Measurements from ENCODE around the gene RYR2. TPM values are rescaled to one million over a fixed set of nuclear protein-coding genes. Genes with fewer than 3 reads are reported as not detected.

Gene RYR2
- total and polyA plus RNA-seq, 5 experiments from 2014 or later: not detected

- Mint-ChIP-seq H3K4me1 (peaks cover 0 to 3% (median 1%) of the 10 kb centered on the region in 4 donors), H3K27me3 (peaks cover 0 to 19% (median 8%) of the 10 kb centered on the region in 5 donors), H3K27ac (no peak overlapping the region), H3K36me3 (no peaks in the 10 kb centered on the region), H3K9me3 (peaks cover 0 to 4% (median 0%) of the 10 kb centered on the region in 9 donors), H3K4me3 (no peak overlapping the region)
- POLR2A ChIA-PET: no interaction called here
- no peak for ATAC-seq
- no peak for DNase-seq
These were observed 820.0 kb downstream of the RYR2 start for GRCh38 chr1:237861944-237862343.

- Mint-ChIP-seq H3K4me1 (peaks cover 0 to 3% (median 1%) of the 10 kb centered on the region in 4 donors), H3K4me3 (no peak overlapping the region), H3K9me3 (peaks cover 0 to 2% (median 0%) of the 10 kb centered on the region in 9 donors), H3K27me3 (peaks cover 0 to 19% (median 8%) of the 10 kb centered on the region in 5 donors), H3K27ac (no peak overlapping the region), H3K36me3 (no peaks in the 10 kb centered on the region)
- ATAC-seq (no peak), DNase-seq (no peak)
- POLR2A ChIA-PET: no interaction called here
These were observed 821.2 kb downstream of the RYR2 start for GRCh38 chr1:237863234-237863633.

GRCh38 chr1:237864338-237865244, 822.6 kb downstream of the RYR2 start:
- POLR2A ChIA-PET: no interaction called here
- Mint-ChIP-seq H3K36me3 (no peaks in the 10 kb centered on the region), H3K27ac (no peak overlapping the region), H3K4me3 (peak overlapping the region in 2 of 10 donors; percentile 6 to 57), H3K4me1 (peaks cover 0 to 3% (median 1%) of the 10 kb centered on the region in 4 donors), H3K9me3 (peaks cover 0 to 4% (median 0%) of the 10 kb centered on the region in 9 donors), H3K27me3 (peaks cover 0 to 19% (median 8%) of the 10 kb centered on the region in 5 donors)
- ATAC-seq: no peak
- DNase-seq: peak in 1 of 10 donors; percentile 17

GRCh38 chr1:237867380-237867888, 825.5 kb downstream of the RYR2 start:
- Mint-ChIP-seq H3K36me3 (no peaks in the 10 kb centered on the region), H3K4me1 (peaks cover 0 to 3% (median 1%) of the 10 kb centered on the region in 4 donors), H3K27me3 (peaks cover 0 to 27% (median 9%) of the 10 kb centered on the region in 5 donors), H3K4me3 (no peak overlapping the region), H3K9me3 (peaks cover 0 to 15% (median 0%) of the 10 kb centered on the region in 9 donors), H3K27ac (no peak overlapping the region)
- POLR2A ChIA-PET: no interaction called here
- DNase-seq (no peak), ATAC-seq (no peak)

- ATAC-seq (no peak), DNase-seq (no peak)
- POLR2A ChIA-PET: no interaction called here
- peaks cover 0 to 16% (median 6%) of the 10 kb centered on the region in 5 donors for H3K27me3 Mint-ChIP-seq
- H3K27ac Mint-ChIP-seq: no peak overlapping the region
- H3K9me3 Mint-ChIP-seq: peaks cover 0 to 15% (median 0%) of the 10 kb centered on the region in 9 donors
- H3K4me3 Mint-ChIP-seq: no peak overlapping the region
- H3K4me1 Mint-ChIP-seq: peaks cover 0 to 3% (median 1%) of the 10 kb centered on the region in 4 donors
- no peaks in the 10 kb centered on the region for H3K36me3 Mint-ChIP-seq
These were observed 827.0 kb downstream of the RYR2 start for GRCh38 chr1:237868817-237869600.

GRCh38 chr1:237873487-237874211, 831.7 kb downstream of the RYR2 start:
- Mint-ChIP-seq H3K36me3 (no peaks in the 10 kb centered on the region), H3K27ac (no peak overlapping the region), H3K4me3 (no peak overlapping the region), H3K27me3 (peaks cover 0 to 12% (median 2%) of the 10 kb centered on the region in 5 donors), H3K9me3 (peaks cover 0 to 18% (median 2%) of the 10 kb centered on the region in 9 donors), H3K4me1 (no peaks in the 10 kb centered on the region)
- ATAC-seq (no peak), DNase-seq (no peak)
- POLR2A ChIA-PET: no interaction called here

- Mint-ChIP-seq H3K4me1 (no peaks in the 10 kb centered on the region), H3K27ac (no peak overlapping the region), H3K27me3 (peaks cover 0 to 12% (median 2%) of the 10 kb centered on the region in 5 donors), H3K9me3 (peaks cover 0 to 14% (median 0%) of the 10 kb centered on the region in 9 donors), H3K4me3 (no peak overlapping the region), H3K36me3 (no peaks in the 10 kb centered on the region)
- POLR2A ChIA-PET: no interaction called here
- no peak for ATAC-seq
- no peak for DNase-seq
These were observed 833.3 kb downstream of the RYR2 start for GRCh38 chr1:237875291-237875690.

GRCh38 chr1:237877631-237878030, 835.6 kb downstream of the RYR2 start:
- POLR2A ChIA-PET: no interaction called here
- Mint-ChIP-seq H3K36me3 (no peaks in the 10 kb centered on the region), H3K4me1 (no peaks in the 10 kb centered on the region), H3K4me3 (no peak overlapping the region), H3K9me3 (peaks cover 0 to 5% (median 0%) of the 10 kb centered on the region in 9 donors), H3K27ac (no peak overlapping the region), H3K27me3 (no peaks in the 10 kb centered on the region)
- ATAC-seq: no peak
- DNase-seq: no peak

- Mint-ChIP-seq H3K4me1 (no peaks in the 10 kb centered on the region), H3K27me3 (no peaks in the 10 kb centered on the region), H3K36me3 (peaks cover 0 to 4% (median 0%) of the 10 kb centered on the region in 3 donors), H3K27ac (no peak overlapping the region), H3K9me3 (peaks cover 0 to 8% (median 0%) of the 10 kb centered on the region in 9 donors), H3K4me3 (no peak overlapping the region)
- POLR2A ChIA-PET: no interaction called here
- no peak for ATAC-seq
- no peak for DNase-seq
These were observed 836.4 kb downstream of the RYR2 start for GRCh38 chr1:237878406-237878805.

- H3K9me3 Mint-ChIP-seq: peaks cover 0 to 8% (median 0%) of the 10 kb centered on the region in 9 donors
- H3K36me3 Mint-ChIP-seq: peaks cover 0 to 4% (median 0%) of the 10 kb centered on the region in 3 donors
- H3K4me3 Mint-ChIP-seq: no peak overlapping the region
- ATAC-seq (no peak), DNase-seq (no peak)
- H3K27me3 Mint-ChIP-seq: peaks cover 0 to 1% (median 0%) of the 10 kb centered on the region in 5 donors
- no peak overlapping the region for H3K27ac Mint-ChIP-seq
- no peaks in the 10 kb centered on the region for H3K4me1 Mint-ChIP-seq
- POLR2A ChIA-PET: no interaction called here
These were observed 837.2 kb downstream of the RYR2 start for GRCh38 chr1:237879195-237879594.

Measured in naive thymus-derived CD8-positive, alpha-beta T cell (primary cell).